GM15510 (cell line): ENCODE data around the gene TMEM191B.
"Not testable (repeated sequence)": the region's sequence is repeated elsewhere in the genome, so short reads cannot be mapped to it uniquely, and the experiment has no call there.

Source experiments
- POLR2A ChIP-seq: IDR thresholded peaks from 3 replicates; pipeline ENCODE4 v1.6.1; 2011; ENCODE audit warnings: borderline replicate concordance; ENCODE audit not compliant: insufficient read length; ENCODE audit errors: extremely low read depth

The TMEM191B gene

DNA sequence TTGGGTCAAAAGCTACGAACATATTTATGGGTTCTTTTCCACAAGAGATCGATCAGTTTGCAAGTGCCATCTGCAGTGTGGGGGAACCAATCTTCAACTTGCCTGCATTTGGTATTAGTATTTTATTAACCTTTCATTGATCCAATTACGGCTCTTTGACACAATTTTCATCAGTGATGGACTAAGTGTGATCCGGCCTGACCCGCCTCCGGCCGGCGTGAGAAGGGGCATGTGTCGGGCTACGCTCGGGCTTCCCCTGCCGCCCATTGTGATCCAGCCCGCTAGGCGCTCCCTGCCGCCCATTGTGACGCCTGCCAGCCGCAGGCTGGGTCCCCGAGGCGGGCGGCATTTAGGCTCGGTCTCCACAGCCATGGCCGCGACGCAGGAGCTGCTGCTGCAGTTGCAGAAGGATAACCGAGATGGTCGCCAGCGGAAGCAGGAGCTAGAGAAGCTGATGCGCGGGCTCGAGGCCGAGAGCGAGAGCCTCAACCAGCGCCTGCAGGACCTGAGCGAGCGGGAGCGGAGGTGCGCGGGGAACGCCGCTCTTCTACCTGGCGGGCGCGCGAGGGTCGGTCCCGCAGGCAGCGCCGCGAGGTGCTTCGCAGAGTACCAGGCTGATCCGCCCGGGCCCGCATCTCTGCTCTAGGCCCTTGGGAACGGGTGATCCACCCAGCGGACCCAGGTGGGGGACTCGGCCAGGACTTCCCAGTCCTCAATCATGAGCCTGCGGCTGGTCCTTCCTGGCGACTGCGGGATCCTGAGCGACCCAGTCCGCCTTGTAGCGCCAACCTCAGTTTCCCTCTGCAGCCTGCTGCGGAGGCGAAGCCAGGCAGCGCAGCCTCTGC is at the start of gene TMEM191B:
TSS of gene TMEM191B (plus strand) at position 51 of the 845 bp plus-strand sequence. CDS start at position 230, 179 bp downstream.
- not testable (repeated sequence) for TF ChIP-seq POLR2A

DNA sequence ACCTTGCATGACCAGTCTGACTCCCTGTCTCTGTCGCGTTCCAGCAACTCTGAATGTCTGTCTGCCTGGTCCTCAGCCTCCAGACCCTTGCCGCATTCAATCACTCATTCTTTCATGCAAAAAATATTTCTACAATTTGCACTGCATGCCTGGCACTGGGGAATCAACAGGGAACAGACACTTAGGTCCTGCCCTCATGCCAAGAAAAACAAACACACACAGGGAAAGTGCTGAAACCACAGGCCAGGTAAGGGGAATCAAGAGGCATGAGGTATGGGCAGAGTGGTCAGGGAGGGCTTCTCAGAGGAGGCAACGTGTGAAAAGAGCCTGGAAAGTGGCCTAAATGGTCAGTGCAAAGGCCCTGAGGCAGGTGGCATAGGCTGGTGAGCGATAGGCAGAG is 9.5 kb upstream of the TMEM191B start, which contains the start of gene GGTLC3:
TSS of gene GGTLC3 (minus strand) at position 101 of the 400 bp plus-strand sequence. CDS start 264 bp downstream, outside the sequence.
- not testable (repeated sequence) for TF ChIP-seq POLR2A
